HG02870 (cell line): ENCODE results near the gene ZNF184.

Experiments used
- ATAC-seq: cut with Tn5 transposase; IDR thresholded peaks from one replicate; pipeline ENCODE4 v1.9.1; 2021; ENCODE audit warnings: mild to moderate bottlenecking, moderate library complexity; ENCODE audit not compliant: unreplicated experiment

The ZNF184 gene

GRCh38 chr6:27479319-27480182 lies 6.6 kb upstream of the ZNF184 start:
- peak; percentile 49 for ATAC-seq

DNA sequence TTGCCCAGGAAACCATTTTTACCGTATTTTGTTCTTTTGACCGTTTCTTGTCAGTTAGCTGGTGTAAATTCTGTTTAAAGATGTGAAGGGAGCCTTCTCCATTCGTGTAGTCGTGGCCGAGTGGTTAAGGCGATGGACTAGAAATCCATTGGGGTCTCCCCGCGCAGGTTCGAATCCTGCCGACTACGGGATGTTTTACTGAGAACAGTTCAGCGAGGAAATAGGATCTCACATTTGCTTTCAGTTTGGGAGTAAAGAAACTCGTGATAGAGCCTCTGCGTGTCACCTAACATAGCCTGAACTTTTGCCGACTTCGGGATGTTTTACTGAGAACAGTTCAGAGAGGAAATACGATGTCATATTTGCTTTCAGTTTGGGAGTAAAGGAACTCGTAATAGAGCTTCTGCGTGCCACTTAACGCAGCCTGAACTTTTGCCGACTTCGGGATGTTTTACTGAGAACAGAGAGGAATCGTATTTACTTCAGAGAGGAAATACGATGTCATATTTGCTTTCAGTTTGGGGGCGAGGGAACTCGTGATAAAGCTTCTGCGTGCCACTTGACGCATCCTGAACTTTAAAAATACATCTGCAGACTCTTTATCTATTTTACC lies 5.9 kb upstream of the ZNF184 start:
- peak; percentile 61 for ATAC-seq

DNA sequence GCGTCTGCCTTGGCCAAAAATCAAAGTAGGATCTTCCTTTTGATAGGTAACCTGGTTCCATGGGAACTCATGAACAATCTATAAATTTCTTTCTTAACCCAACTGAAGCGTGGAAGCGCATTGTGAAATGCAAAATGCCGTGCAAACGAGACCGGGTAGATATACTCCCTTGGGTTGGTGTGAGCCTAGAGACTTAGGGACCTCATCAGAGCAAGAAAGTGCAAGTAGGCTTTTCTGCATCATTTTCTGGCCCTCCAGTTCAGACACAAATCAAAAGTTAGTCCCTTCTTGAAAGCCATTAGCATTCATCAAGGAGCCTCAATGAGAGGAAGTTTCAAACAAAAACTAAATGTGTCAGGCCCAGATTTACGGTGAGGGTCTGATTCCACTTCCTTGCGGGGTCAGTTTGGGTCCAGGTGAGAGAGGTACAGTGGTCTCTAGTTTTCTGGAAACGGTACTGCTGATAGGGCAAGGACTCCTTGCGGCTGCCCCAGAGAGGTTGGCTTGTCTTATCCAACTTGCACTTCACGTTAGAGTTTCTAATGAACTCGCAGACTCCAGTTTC lies 5.3 kb upstream of the ZNF184 start:
- ATAC-seq = peak; percentile 11

GRCh38 chr6:27477318-27478013 lies 4.6 kb upstream of the ZNF184 start:
- ATAC-seq = no peak

DNA sequence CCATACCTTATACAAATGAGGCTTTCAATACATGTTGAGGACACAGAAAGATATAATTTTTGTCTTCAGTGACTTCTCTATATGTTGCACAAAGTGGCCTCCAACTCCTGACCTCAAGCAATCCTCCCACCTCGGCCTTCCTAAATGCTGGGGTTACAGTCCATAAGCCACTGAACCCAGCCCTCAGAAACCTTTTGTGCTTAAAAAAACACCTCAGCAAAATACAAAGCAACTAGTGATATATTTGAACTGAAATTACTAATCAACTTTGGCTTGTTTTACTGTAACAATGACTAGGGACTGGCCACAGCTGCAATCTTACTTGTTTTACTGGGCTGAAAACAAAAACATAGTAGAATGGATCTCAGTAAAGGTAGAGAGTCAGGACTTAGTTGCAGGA lies 3.2 kb upstream of the ZNF184 start:
- ATAC-seq = no peak

DNA sequence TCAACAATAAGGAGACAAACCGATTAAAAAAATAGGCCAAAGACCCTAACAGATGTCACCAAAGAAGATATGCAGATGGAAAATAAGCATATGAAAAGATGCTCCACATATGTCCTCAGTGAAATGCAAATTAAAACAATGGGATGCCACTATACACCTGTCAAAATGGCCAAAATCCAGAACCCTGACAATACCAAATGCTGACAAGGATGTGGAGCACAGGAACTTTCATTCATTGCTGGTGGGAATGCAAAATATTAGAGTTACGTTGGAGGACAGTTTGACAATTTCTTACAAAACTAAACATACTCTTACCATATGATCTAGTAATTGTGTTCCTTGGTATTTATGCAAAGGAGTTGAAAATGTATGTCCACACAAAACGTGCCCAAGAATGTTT lies 1.8 kb upstream of the ZNF184 start:
- ATAC-seq = no peak

GRCh38 chr6:27474172-27474465 lies 1.2 kb upstream of the ZNF184 start:
- no peak for ATAC-seq

- ATAC-seq = peak; percentile 35
These were observed 706 bp downstream of the ZNF184 start for GRCh38 chr6:27472182-27472616.

GRCh38 chr6:27471365-27472115 lies 1.4 kb downstream of the ZNF184 start:
- no peak for ATAC-seq

- no peak for ATAC-seq
These were observed 2.9 kb downstream of the ZNF184 start for GRCh38 chr6:27470023-27470422.

DNA sequence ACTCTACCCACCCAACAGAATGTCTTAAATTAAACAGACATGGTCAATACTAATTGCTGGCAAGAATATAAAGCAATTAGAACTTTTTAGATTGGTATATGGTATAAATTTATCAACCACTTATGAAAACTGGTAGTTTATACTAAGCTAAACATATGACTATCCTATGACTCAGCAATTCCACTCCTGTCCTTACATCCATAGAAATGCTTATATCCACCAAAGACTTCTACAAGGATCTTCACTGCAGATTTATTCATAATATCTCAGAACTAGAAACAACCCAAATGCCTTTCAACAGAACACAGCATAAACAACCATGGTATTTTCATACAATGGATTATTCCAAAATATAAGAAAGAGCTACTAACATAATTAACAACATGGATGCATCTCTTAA lies 4.6 kb downstream of the ZNF184 start:
- no peak for ATAC-seq

- no peak for ATAC-seq
These were observed 20.4 kb downstream of the ZNF184 start for GRCh38 chr6:27452496-27452897.

DNA sequence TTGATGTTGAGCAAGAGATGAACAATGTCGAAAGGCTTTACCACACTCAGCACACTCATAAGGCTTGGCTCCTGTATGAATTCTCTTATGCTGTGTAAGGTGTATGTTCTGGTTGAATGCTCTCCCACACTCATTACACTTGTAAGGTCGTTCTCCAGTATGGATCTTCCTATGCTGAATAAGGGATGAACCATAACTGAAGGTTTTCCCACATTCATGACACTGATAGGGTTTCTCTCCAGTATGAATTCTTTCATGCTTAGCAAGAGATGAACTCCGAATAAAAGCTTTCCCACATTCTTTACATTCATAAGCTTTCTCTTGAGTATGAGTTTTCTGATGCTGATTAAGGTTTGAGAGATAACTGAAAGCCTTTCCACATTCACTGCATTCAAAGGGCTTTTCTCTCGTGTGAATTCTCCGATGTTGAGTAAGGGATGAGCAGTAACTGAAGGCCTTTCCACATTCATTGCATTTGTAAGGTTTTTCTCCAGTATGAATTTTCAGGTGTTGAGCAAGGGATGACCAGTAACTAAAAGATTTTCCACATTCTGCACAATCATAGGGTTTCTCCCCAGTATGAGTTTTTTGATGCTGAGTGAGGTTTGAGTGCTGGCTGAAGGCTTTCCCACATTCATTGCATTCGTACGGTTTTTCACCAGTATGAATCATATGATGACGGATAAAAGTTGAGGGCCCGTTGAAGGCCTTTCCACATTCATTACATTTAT lies 21.1 kb downstream of the ZNF184 start:
- ATAC-seq = no peak

DNA sequence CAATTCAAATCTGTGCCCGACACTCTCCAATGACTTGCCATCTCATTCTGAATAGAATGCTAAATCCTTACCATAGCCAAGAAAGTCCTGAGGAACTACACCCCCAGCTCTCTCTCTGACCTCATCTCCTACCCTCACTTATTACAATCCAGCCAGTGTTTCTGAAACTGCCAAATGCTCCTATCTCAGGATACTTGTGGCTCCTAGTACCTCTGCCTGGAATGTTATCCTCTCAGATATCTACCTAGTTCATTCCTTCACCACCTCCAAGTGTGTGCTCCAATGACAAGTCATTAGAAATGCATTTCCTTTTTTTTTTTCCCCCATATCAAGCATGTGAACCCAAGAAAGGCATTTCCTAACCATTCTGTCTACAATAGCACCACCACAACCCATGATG lies 24.4 kb downstream of the ZNF184 start:
- ATAC-seq = no peak

DNA sequence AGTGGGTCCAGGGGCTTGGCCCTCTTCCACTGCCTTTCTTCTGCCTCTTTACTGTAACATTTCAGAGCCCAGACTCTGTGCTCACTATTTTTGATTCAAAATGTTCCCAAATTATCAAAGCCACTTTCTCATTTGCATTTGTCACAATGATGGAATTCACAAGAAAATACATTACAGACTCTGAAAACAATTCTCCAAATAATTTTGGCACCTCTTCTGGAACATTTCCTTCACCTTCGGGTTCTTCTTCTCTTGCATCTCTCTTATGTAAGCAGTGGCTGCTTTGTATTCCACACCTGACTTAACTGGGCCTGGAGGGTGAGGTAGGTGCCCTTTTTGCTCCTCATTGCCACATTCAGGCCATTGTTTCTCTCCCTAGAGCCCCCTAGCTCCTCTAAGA lies 30.0 kb downstream of the ZNF184 start:
- ATAC-seq = no peak

DNA sequence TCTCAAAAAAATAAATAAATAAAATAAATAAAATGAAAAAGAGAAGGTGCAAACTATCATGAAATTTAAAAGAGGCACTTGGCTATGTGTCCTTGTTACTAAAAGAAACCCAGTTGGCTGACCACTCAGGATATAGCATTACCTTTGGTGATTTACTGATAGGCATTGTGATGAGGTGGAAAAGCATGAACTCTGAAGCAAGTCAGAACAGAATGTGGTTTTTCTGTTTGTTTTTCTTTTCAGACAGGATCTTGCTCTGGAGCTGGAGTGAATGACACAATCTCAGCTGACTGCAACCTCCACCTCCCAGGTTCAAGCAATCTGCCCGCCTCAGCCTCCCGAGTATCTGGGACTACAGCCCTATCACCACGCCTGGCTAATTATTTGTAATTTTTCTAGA lies 31.9 kb downstream of the ZNF184 start:
- ATAC-seq = no peak

DNA sequence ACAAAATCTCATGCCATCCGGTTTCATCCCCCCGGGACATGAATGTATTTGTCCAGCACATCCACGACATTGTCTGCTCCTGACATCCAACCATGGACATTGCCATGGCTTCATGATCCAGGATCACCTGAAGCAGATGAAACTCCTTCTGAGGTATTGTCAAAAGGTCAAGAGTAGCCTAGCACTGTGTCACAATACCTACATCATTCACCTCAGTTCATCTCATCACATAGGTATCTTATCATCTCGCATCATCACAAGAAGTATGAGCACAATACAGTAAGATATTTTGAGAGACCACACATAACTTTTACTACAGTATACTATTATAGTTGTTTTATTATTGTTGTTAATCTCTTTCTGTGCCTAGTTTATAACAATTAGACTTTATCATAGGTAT lies 33.5 kb downstream of the ZNF184 start:
- no peak for ATAC-seq

GRCh38 chr6:27433714-27434113 lies 39.2 kb downstream of the ZNF184 start:
- ATAC-seq = no peak

GRCh38 chr6:27428966-27429365 lies 43.9 kb downstream of the ZNF184 start:
- no peak for ATAC-seq

GRCh38 chr6:27428502-27428901 lies 44.4 kb downstream of the ZNF184 start:
- ATAC-seq = no peak
